DND-41 (cell line): ENCODE measurements around the gene BCO1.
"Not testable (repeated sequence)": the region's sequence is repeated elsewhere in the genome, so short reads cannot be mapped to it uniquely, and the experiment has no call there.

Source experiments
- ATAC-seq: fragments of 200-7000 bp; cut with Tn5 transposase; 3 replicates; pipeline ENCODE4 v1.9.1; 2021; ENCODE audit warnings: low read depth; ENCODE audit not compliant: insufficient read depth
- DNase-seq: peaks from one replicate; pipeline ENCODE4 v3.0.0-alpha.2; 2020
- H2AFZ ChIP-seq: 2 replicates; pipeline ENCODE4 v1.6.0; 2012; ENCODE audit warnings: low read depth, low read length
- H3K27ac ChIP-seq: 2 replicates; pipeline ENCODE4 v1.5.1; 2012; ENCODE audit warnings: low read length, inconsistent platforms
- H3K27me3 ChIP-seq: fragments of 200-600 bp; sonication (generic); 2 replicates; pipeline ENCODE4 v1.6.0; 2012; ENCODE audit warnings: low read length, mild to moderate bottlenecking, inconsistent platforms; ENCODE audit not compliant: insufficient read depth, poor library complexity
- H3K36me3 ChIP-seq: 2 replicates; pipeline ENCODE4 v1.5.1; 2012; ENCODE audit warnings: low read length, inconsistent platforms; ENCODE audit not compliant: insufficient read depth
- H3K4me1 ChIP-seq: 2 replicates; pipeline ENCODE4 v1.5.1; 2012; ENCODE audit warnings: mild to moderate bottlenecking, low read length; ENCODE audit not compliant: insufficient read depth
- H3K4me2 ChIP-seq: 2 replicates; pipeline ENCODE4 v1.6.0; 2012; ENCODE audit warnings: mild to moderate bottlenecking, moderate library complexity, low read length, inconsistent platforms; ENCODE audit not compliant: insufficient read depth
- H3K4me3 ChIP-seq, 2 experiments: fragments of 200-600 bp in 1 of 2; shearing (Covaris generic) in 1 of 2; 2 replicates each; pipeline ENCODE4 v1.5.1; 2012 to 2016; ENCODE audit warnings: inconsistent platforms in 2 of 2, low read length in 2 of 2, mild to moderate bottlenecking in 2 of 2, low read depth in 1 of 2, moderate library complexity in 1 of 2
- H3K79me2 ChIP-seq: 2 replicates; pipeline ENCODE4 v1.6.0; 2012; ENCODE audit warnings: low read length, inconsistent platforms; ENCODE audit not compliant: insufficient read depth
- H3K9ac ChIP-seq: 2 replicates; pipeline ENCODE4 v1.6.0; 2012; ENCODE audit warnings: low read depth, mild to moderate bottlenecking, inconsistent platforms, low read length, moderate library complexity
- H3K9me3 ChIP-seq: 2 replicates; pipeline ENCODE4 v1.5.1; 2012; ENCODE audit warnings: low read length, moderate library complexity, mild to moderate bottlenecking, inconsistent platforms; ENCODE audit not compliant: insufficient read depth, severe bottlenecking
- H4K20me1 ChIP-seq: 2 replicates; pipeline ENCODE4 v1.6.0; 2012; ENCODE audit warnings: low read length; ENCODE audit not compliant: insufficient read depth
- EZH2 ChIP-seq: IDR thresholded peaks from 3 replicates; pipeline ENCODE4 v1.6.1; 2012; ENCODE audit warnings: borderline replicate concordance, low read depth, mild to moderate bottlenecking, moderate library complexity, low read length, inconsistent platforms; ENCODE audit not compliant: severe bottlenecking
- TF ChIP-seq, protein P1 (sequence below): IDR thresholded peaks from 2 replicates; pipeline ENCODE4 v1.5.1; 2012; ENCODE audit warnings: borderline replicate concordance, low read length, moderate library complexity, mild to moderate bottlenecking; ENCODE audit not compliant: poor library complexity, severe bottlenecking; ENCODE audit errors: extremely low read depth

BCO1 gene

DNA sequence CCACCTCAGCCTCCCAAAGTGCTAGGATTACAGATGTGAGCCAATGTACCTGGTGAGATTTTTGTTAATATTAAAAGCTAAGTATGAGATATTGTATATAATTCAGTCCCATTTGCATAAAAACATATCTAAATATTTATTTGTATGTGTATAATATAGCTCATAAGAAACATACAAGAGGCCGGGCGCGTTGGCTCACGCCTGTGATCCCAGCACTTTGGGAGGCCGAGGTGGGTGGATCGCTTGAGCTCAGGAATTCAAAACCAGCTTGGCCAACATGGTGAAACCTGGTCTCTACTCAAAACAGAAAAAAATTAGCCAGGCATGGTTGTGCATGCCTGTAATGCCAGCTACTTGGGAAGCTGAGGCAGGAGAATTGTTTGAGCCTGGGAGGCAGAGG, 16.8 kb upstream of the BCO1 start:
- no peak for ATAC-seq
- Histone ChIP-seq H3K27me3 (peaks cover 2% of the 10 kb centered on the region), H3K9me3 (no peaks in the 10 kb centered on the region), H3K9ac (no peak overlapping the region), H3K79me2 (no peaks in the 10 kb centered on the region), H3K4me2 (no peak overlapping the region), H3K36me3 (no peaks in the 10 kb centered on the region), H3K27ac (no peak overlapping the region), H4K20me1 (no peaks in the 10 kb centered on the region), H2AFZ (no peak overlapping the region), H3K4me3 (no peak overlapping the region), H3K4me1 (no peaks in the 10 kb centered on the region)
- no peak for TF ChIP-seq EZH2
- no peak for DNase-seq

DNA sequence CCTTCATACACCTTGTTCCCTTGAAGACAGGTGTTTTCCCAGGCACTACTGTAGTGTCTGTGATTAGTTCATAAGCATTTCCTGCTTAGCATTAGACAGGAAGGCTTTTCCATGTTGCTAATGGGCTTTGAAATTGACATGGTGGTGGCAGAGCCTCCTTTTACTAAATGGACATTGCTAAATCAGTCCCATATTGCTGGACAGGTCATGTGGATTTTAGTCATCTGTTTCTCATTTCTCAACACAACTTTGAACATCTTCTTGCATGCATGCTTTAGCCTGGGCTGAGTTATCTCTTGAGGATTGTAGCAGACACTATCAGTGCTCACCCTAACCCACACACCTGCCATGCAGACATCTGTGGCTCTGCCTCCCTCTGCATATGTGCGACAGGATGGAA, 13.7 kb upstream of the BCO1 start:
- DNase-seq, result no peak
- 0 out of 2 replicates have a peak, but pooled peaks cover 4% of the 10 kb centered on the region for H4K20me1 ChIP-seq
- H3K4me3 ChIP-seq, result no peak overlapping the region
- H3K4me2 ChIP-seq, result no peak overlapping the region
- ATAC-seq, result no peak
- no peak overlapping the region for H2AFZ ChIP-seq
- H3K9ac ChIP-seq, result no peak overlapping the region
- no peaks in the 10 kb centered on the region for H3K79me2 ChIP-seq
- H3K36me3 ChIP-seq, result no peaks in the 10 kb centered on the region
- H3K27me3 ChIP-seq, result peaks cover 10% of the 10 kb centered on the region
- H3K4me1 ChIP-seq, result no peaks in the 10 kb centered on the region
- H3K27ac ChIP-seq, result no peak overlapping the region
- no peaks in the 10 kb centered on the region for H3K9me3 ChIP-seq
- TF ChIP-seq EZH2, result no peak
- TF ChIP-seq, protein P1, sequence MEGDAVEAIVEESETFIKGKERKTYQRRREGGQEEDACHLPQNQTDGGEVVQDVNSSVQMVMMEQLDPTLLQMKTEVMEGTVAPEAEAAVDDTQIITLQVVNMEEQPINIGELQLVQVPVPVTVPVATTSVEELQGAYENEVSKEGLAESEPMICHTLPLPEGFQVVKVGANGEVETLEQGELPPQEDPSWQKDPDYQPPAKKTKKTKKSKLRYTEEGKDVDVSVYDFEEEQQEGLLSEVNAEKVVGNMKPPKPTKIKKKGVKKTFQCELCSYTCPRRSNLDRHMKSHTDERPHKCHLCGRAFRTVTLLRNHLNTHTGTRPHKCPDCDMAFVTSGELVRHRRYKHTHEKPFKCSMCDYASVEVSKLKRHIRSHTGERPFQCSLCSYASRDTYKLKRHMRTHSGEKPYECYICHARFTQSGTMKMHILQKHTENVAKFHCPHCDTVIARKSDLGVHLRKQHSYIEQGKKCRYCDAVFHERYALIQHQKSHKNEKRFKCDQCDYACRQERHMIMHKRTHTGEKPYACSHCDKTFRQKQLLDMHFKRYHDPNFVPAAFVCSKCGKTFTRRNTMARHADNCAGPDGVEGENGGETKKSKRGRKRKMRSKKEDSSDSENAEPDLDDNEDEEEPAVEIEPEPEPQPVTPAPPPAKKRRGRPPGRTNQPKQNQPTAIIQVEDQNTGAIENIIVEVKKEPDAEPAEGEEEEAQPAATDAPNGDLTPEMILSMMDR, result no peak

DNA sequence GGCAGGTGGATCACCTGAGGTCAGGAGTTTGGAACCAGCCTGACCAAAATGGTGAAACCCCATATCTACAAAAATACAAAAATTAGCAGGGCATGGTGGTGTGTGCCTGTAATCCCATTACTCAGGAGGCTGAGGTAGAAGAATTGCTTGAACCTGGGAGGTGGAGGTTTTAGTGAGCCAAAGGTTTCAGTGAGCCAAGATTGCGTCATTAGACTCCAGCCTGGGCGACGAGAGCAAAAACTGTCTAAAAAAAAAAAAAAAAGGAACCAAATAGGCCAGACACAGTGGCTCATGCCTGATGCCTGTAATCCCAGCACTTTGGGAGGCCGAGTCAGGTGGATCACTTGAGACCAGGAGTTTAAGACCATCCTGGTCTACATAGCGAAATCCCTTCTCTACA, 12.8 kb upstream of the BCO1 start:
- H3K4me1 ChIP-seq, H3K27ac ChIP-seq, H3K36me3 ChIP-seq, H3K9ac ChIP-seq, H3K9me3 ChIP-seq, H3K79me2 ChIP-seq, ATAC-seq, H3K4me3 ChIP-seq, H4K20me1 ChIP-seq, H3K4me2 ChIP-seq, DNase-seq, H2AFZ ChIP-seq: not testable (repeated sequence)
- peaks cover 12% of the 10 kb centered on the region for H3K27me3 ChIP-seq

DNA sequence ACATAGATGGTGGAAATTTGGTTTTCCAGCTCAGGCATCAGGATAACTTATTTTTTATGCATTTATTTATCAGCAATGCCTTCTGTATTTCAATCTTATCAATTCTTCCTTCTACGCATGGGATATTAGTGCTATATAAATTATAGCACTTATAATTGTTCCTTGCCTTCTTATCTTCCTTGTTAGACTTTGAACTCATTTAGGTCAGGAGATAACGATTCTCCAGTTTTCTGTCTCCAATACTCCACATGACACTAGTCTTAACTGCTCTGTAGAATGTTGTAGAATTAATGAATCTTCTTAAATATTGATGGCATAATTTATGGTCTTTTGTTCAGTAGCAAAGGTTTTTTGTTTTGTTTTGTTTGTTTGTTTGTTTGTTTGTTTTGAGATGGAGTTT, 10.7 kb upstream of the BCO1 start:
- no peaks in the 10 kb centered on the region for H3K4me1 ChIP-seq
- DNase-seq (no peak), ATAC-seq (no peak)
- H3K4me3 ChIP-seq, result no peak overlapping the region
- no peaks in the 10 kb centered on the region for H3K9me3 ChIP-seq
- no peak overlapping the region for H2AFZ ChIP-seq
- H3K79me2 ChIP-seq, result no peaks in the 10 kb centered on the region
- no peak overlapping the region for H3K4me2 ChIP-seq
- no peaks in the 10 kb centered on the region for H3K36me3 ChIP-seq
- no peak overlapping the region for H3K9ac ChIP-seq
- 0 out of 2 replicates have a peak, but pooled peaks cover 4% of the 10 kb centered on the region for H4K20me1 ChIP-seq
- no peak overlapping the region for H3K27ac ChIP-seq
- TF ChIP-seq, protein P1, result no peak
- TF ChIP-seq EZH2, result no peak
- peaks cover 19% of the 10 kb centered on the region for H3K27me3 ChIP-seq

DNA sequence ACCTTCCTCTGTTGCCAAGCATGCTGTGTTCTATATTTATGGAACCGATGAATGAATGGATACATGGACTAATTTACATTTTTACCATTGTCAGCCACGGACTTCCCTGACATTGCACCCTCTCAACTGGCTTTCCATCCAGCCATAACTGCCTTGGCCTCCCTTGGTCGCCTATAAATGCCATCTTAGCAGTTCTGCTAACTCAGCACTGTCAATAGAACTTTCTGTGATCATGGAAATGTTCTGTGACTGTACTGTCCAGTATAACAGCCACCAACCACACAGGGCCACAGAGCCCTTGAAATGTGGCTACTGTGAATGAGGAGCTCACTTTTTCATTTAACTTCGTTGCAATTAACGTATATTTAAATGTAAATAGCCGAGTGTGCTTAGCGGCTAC, 8.7 kb upstream of the BCO1 start:
- DNase-seq, result no peak
- H4K20me1 ChIP-seq, result 0 out of 2 replicates have a peak, but pooled peaks cover 4% of the 10 kb centered on the region
- H3K27ac ChIP-seq, result no peak overlapping the region
- TF ChIP-seq, protein P1, result no peak
- TF ChIP-seq EZH2, result no peak
- H3K4me2 ChIP-seq, result no peak overlapping the region
- H3K27me3 ChIP-seq, result peaks cover 19% of the 10 kb centered on the region
- no peak overlapping the region for H2AFZ ChIP-seq
- no peaks in the 10 kb centered on the region for H3K79me2 ChIP-seq
- H3K4me3 ChIP-seq, result no peak overlapping the region
- no peaks in the 10 kb centered on the region for H3K9me3 ChIP-seq
- ATAC-seq, result no peak
- no peaks in the 10 kb centered on the region for H3K36me3 ChIP-seq
- no peak overlapping the region for H3K9ac ChIP-seq
- H3K4me1 ChIP-seq, result no peaks in the 10 kb centered on the region
